SK-N-SH (cell line): ENCODE results near the gene CPZ.

Source experiments
- EZH2phosphoT487 ChIP-seq: fragments of 200-600 bp; sonication (generic); IDR thresholded peaks from 2 replicates; pipeline ENCODE4 v1.6.1; 2017; ENCODE audit warnings: low read depth, mixed run types, mild to moderate bottlenecking, antibody characterized with exemption, moderate library complexity, borderline replicate concordance
- GABPA ChIP-seq: IDR thresholded peaks from 2 replicates; pipeline ENCODE4 v1.4.0; 2012; ENCODE audit warnings: low read depth, mild to moderate bottlenecking
- TF ChIP-seq, protein P1 (sequence below): IDR thresholded peaks from 2 replicates; pipeline ENCODE4; 2012
- TF ChIP-seq, protein P2 (sequence below): fragments of 150-350 bp; IDR thresholded peaks from 2 replicates; pipeline ENCODE4 v1.6.1; 2017; ENCODE audit warnings: antibody characterized with exemption, low read length, low read depth, borderline replicate concordance

DNA sequence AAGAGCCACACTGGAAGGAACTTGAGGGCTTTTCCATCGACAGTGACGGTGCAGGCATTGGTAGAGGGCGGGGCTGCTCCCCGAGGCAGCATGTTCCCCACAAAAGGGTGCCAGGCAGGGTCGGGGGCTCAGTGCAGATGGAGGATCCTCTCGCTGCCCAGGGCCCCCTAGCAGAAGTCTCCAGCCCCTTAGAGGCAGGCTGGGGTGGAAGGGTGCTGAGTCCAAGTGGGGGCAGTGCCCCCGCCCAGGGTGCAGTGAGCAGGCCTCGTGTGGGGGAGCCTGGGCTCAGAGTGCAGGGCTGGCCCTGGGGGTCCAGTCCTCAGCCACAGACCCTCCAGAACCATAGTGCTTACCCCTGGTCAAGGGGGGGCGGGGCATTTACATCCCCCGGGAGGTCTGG, 9.0 kb downstream of the CPZ start:
- TF ChIP-seq, protein P1, sequence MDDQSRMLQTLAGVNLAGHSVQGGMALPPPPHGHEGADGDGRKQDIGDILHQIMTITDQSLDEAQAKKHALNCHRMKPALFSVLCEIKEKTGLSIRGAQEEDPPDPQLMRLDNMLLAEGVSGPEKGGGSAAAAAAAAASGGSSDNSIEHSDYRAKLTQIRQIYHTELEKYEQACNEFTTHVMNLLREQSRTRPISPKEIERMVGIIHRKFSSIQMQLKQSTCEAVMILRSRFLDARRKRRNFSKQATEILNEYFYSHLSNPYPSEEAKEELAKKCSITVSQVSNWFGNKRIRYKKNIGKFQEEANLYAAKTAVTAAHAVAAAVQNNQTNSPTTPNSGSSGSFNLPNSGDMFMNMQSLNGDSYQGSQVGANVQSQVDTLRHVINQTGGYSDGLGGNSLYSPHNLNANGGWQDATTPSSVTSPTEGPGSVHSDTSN, result no peak
- TF ChIP-seq, protein P2, sequence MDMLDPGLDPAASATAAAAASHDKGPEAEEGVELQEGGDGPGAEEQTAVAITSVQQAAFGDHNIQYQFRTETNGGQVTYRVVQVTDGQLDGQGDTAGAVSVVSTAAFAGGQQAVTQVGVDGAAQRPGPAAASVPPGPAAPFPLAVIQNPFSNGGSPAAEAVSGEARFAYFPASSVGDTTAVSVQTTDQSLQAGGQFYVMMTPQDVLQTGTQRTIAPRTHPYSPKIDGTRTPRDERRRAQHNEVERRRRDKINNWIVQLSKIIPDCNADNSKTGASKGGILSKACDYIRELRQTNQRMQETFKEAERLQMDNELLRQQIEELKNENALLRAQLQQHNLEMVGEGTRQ, result no peak
- no peak for TF ChIP-seq EZH2phosphoT487
- TF ChIP-seq GABPA, result no peak
